ENCODE results near the gene HHIPL1.

HHIPL1 gene

GRCh38 chr14:99664058-99664936 lies 19.4 kb downstream of the HHIPL1 start:
- TF ChIP-seq CTCF (IDR thresholded peaks at IDR 0.05; ENCODE audit: insufficient read depth, low read depth, low read length, missing control alignments) = no peak
- no peak overlapping the region for H3K4me3 ChIP-seq (ENCODE audit: low read depth, low read length)

GRCh38 chr14:99664937-99665273 lies 20.0 kb downstream of the HHIPL1 start:
- TF ChIP-seq CTCF (IDR thresholded peaks at IDR 0.05; ENCODE audit: insufficient read depth, low read depth, low read length, missing control alignments) = no peak
- DNase-seq (ENCODE audit: low read depth) = peak; percentile 66
- no peak overlapping the region for H3K4me3 ChIP-seq (ENCODE audit: low read depth, low read length)

More at GRCh38 chr14:99664058-99664936, 19.4 kb downstream of the HHIPL1 start:
- DNase-seq (ENCODE audit: low read depth) = no peak

- no peak for DNase-seq (ENCODE audit: low read depth)
- no peak overlapping the region for H3K4me3 ChIP-seq (ENCODE audit: low read depth, low read length)
- no peak for TF ChIP-seq CTCF (IDR thresholded peaks at IDR 0.05; ENCODE audit: insufficient read depth, low read depth, low read length, missing control alignments)
These were observed 21.6 kb downstream of the HHIPL1 start for GRCh38 chr14:99666533-99666932.

- H3K4me3 ChIP-seq (ENCODE audit: low read depth, low read length) = no peak overlapping the region
- DNase-seq (ENCODE audit: low read depth) = no peak
- TF ChIP-seq CTCF (IDR thresholded peaks at IDR 0.05; ENCODE audit: insufficient read depth, low read depth, low read length, missing control alignments) = no peak
These were observed 22.1 kb downstream of the HHIPL1 start for GRCh38 chr14:99667045-99667444.

GRCh38 chr14:99667821-99668220 lies 22.9 kb downstream of the HHIPL1 start:
- no peak overlapping the region for H3K4me3 ChIP-seq (ENCODE audit: low read depth, low read length)
- no peak for TF ChIP-seq CTCF (IDR thresholded peaks at IDR 0.05; ENCODE audit: insufficient read depth, low read depth, low read length, missing control alignments)
- DNase-seq (ENCODE audit: low read depth) = peak; percentile 26

- no peak for DNase-seq (ENCODE audit: low read depth)
- no peak overlapping the region for H3K4me3 ChIP-seq (ENCODE audit: low read depth, low read length)
- TF ChIP-seq CTCF (IDR thresholded peaks at IDR 0.05; ENCODE audit: insufficient read depth, low read depth, low read length, missing control alignments) = no peak
These were observed 23.7 kb downstream of the HHIPL1 start for GRCh38 chr14:99668307-99669295.

Measured in GM12865 (cell line).